Fibroblast of mammary gland (primary cell): Measurements from ENCODE around the gene CCDC13.

ENCODE experiments used
- DNase-seq: peaks from one replicate; pipeline ENCODE4 v3.0.0-alpha.2; 2010; ENCODE audit warnings: low read depth
- H3K4me3 ChIP-seq: 2 replicates; pipeline ENCODE4 v1.5.1; 2011; ENCODE audit warnings: low read depth, mild to moderate bottlenecking, low read length, moderate library complexity; ENCODE audit not compliant: control insufficient read depth
- CTCF ChIP-seq: conservative IDR thresholded peaks from 2 replicates; pipeline ENCODE4 v1.5.1; 2011; ENCODE audit warnings: low read depth, low read length, inconsistent platforms; ENCODE audit not compliant: control insufficient read depth, insufficient read depth

CCDC13 gene

DNA sequence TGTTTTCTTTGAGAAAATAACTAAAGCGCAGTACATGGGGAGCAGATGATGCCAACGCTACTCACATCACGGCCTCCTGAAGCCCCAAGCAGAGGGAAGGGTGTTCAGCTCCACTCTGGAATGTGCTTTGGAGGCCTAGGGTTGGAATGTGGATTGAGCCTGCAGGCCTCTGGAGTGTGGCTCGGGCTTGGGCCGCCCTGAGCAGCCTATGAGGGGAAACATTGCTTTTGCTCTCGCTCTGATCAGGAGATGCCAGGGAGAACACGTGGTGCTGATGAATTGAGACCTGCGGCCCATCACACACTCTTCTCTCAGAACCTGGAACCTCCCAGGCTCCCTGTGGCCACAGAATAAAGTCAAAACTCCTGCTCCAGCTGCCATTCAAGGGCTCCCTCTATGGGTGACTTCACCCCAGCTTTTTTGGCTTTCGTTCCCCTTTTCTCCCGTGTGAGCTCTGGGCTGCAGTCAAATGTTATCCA, 23.3 kb downstream of the CCDC13 start:
- peak; percentile 59 for TF ChIP-seq CTCF
- H3K4me3 ChIP-seq: no peak overlapping the region
- peak; percentile 24 for DNase-seq

DNA sequence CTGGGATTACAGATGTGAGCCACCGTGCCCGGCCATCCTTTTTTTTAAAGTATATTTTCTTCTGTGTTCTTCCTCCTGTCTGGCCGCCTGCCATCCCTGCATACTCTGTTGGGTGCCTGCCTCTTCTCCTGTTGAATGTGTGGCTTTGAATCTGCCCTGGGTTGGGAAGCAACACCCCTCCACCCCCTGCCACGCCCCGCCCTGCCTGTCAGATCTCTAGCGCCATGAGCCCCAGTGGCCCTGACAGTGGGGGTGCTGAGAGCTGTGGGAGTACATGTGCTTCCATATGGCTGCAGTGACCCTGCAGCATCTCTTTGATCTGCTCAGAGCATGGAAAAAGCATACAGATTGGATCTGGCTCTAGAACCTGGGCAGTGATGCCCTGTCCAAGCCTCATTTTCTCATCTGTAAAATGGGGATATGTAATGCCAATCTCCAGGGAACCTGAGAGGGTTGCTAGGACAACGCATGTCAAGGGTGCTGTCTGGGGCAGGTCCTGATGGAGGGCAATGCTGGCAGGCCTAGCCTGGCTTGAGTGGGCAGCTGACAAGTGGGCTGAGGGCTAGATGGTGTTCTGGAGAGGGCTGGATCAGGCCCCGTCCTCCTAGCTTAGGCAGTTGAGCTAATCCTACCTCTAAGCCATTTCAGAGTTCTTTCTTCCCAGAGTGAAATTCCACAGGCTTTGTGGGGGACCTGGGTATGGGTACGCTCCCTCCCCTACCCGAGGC, 23.9 kb downstream of the CCDC13 start:
- DNase-seq: no peak
- TF ChIP-seq CTCF: no peak
- no peak overlapping the region for H3K4me3 ChIP-seq

DNA sequence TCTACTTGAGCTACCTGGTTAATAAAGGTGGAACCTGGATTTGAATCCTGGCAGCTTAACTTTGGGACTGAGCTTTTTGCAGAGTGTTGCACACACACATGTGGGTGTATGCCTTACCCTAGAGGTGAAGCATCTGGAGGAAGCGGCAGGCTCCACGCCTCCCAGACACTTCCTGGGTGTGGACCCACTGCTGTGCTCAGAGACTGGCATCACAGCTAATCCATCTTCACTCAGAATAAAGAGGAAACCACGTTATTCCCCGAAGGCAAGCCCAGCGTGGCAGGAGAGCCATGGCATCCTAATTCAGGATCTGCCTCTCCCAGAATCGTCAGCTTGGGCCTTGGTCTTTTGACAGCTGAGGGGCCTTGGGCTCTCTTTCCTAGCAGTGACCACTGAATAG, 25.5 kb downstream of the CCDC13 start:
- TF ChIP-seq CTCF: no peak
- DNase-seq: no peak
- H3K4me3 ChIP-seq: no peak overlapping the region

GRCh38 chr3:42746455-42747450, 26.3 kb downstream of the CCDC13 start:
- H3K4me3 ChIP-seq: no peak overlapping the region
- DNase-seq: no peak
- no peak for TF ChIP-seq CTCF

GRCh38 chr3:42745776-42746454, 27.1 kb downstream of the CCDC13 start:
- no peak overlapping the region for H3K4me3 ChIP-seq
- DNase-seq: no peak
- no peak for TF ChIP-seq CTCF

DNA sequence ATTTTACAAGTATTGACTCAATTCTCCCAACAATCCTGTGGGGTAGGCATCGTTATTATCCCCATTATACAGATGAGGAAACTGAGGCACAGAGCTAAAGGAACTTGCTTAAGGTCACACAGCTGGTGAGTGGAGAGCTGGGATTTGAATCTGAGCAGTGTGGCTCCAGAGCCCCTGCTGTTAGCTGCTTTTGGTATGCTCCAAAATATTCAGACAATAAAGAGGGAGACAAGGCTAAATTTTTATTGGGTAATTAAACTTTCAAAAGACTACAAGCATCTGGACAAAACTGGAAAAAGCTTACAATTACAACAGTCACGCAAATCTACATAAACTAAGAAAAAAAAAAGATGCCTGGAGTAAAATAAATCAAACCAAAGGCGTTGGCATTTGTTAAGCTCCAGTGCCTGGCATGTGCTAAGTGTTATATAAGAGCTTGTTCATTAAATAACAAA, 27.7 kb downstream of the CCDC13 start:
- H3K4me3 ChIP-seq: no peak overlapping the region
- no peak for DNase-seq
- no peak for TF ChIP-seq CTCF
